IMR-90 (cell line): ENCODE measurements around the gene SIAH1. TPM values are rescaled to one million over a fixed set of nuclear protein-coding genes. Genes with fewer than 3 reads are reported as not detected.

Experiments
- ATAC-seq: fragments of 200-7000 bp; cut with Tn5 transposase; 2 replicates; pipeline ENCODE4 v1.9.1; 2020; ENCODE audit warnings: low read depth, mild to moderate bottlenecking, moderate library complexity
- BruUV-seq: library from RNA; stranded (reverse); fragments of 400-500 nt; replicated peaks from 2 replicates; lab custom pipeline; 2021; lab: Mats Ljungman, UMichigan
- CTCF ChIA-PET: fragments of 300-600 bp; formaldehyde crosslinking; extraction: SDS; loops from one replicate; lab custom pipeline; 2021; ENCODE audit warnings: antibody characterized with exemption; lab: Yijun Ruan, JAX
- POLR2A ChIA-PET: fragments of 300-600 bp; sonication (Branson Sonifier 250); formaldehyde crosslinking; loops from one replicate; lab custom pipeline; 2022; ENCODE audit warnings: antibody characterized with exemption; ENCODE audit not compliant: unreplicated experiment; lab: Charles Lee
- DNase-seq: peaks from one replicate; pipeline ENCODE4 v3.0.0; 2013
- H2AFZ ChIP-seq: replicated peaks from 2 replicates; pipeline ENCODE3; 2013; ENCODE audit warnings: low read length, mild to moderate bottlenecking; ENCODE audit not compliant: poor library complexity
- H2AK5ac ChIP-seq: 2 replicates; pipeline ENCODE4 v1.6.1; 2013; ENCODE audit warnings: low read depth, low read length, inconsistent platforms
- H2AK9ac ChIP-seq: replicated peaks from 2 replicates; pipeline ENCODE3; 2013; ENCODE audit warnings: mild to moderate bottlenecking, low read depth, low read length, moderate library complexity; ENCODE audit not compliant: poor library complexity
- H2BK120ac ChIP-seq: 2 replicates; pipeline ENCODE4 v1.6.1; 2013; ENCODE audit warnings: low read depth, low read length, inconsistent platforms
- H2BK15ac ChIP-seq: 3 replicates; pipeline ENCODE4 v1.6.1; 2013; ENCODE audit warnings: low read depth, low read length, inconsistent platforms
- H2BK20ac ChIP-seq: 2 replicates; pipeline ENCODE4 v1.6.1; 2013; ENCODE audit warnings: low read depth, mild to moderate bottlenecking, inconsistent platforms, low read length, moderate library complexity
- H2BK5ac ChIP-seq: 2 replicates; pipeline ENCODE4 v1.6.1; 2013; ENCODE audit warnings: mild to moderate bottlenecking, low read depth, low read length, inconsistent platforms; ENCODE audit not compliant: poor library complexity, severe bottlenecking
- H3K14ac ChIP-seq: replicated peaks from 2 replicates; pipeline ENCODE4 v1.6.1; 2013; ENCODE audit warnings: low read depth, low read length, inconsistent platforms
- H3K18ac ChIP-seq: 2 replicates; pipeline ENCODE4 v1.6.1; 2013; ENCODE audit warnings: low read depth, low read length, control low read depth
- H3K23ac ChIP-seq: 2 replicates; pipeline ENCODE4 v1.6.1; 2013; ENCODE audit warnings: low read depth, low read length, inconsistent platforms
- H3K27ac ChIP-seq: 2 replicates; pipeline ENCODE4 v1.5.1; 2013; ENCODE audit warnings: mild to moderate bottlenecking, control low read depth, low read length; ENCODE audit not compliant: insufficient read depth
- H3K27me3 ChIP-seq: 2 replicates; pipeline ENCODE4 v1.6.1; 2013; ENCODE audit warnings: low read length; ENCODE audit not compliant: control insufficient read depth, insufficient read depth
- H3K36me3 ChIP-seq: 2 replicates; pipeline ENCODE4 v1.6.1; 2013; ENCODE audit warnings: low read length, mixed read lengths; ENCODE audit not compliant: control insufficient read depth, insufficient read depth
- H3K4ac ChIP-seq: 2 replicates; pipeline ENCODE4 v1.6.1; 2013; ENCODE audit warnings: low read depth, low read length, inconsistent platforms
- H3K4me1 ChIP-seq: 2 replicates; pipeline ENCODE4 v1.6.1; 2013; ENCODE audit warnings: low read length, mixed read lengths; ENCODE audit not compliant: control insufficient read depth, insufficient read depth
- H3K4me2 ChIP-seq: 2 replicates; pipeline ENCODE4 v1.6.1; 2013; ENCODE audit warnings: low read depth, mild to moderate bottlenecking, control low read depth, low read length, moderate library complexity
- H3K4me3 ChIP-seq: 2 replicates; pipeline ENCODE4 v1.5.1; 2013; ENCODE audit warnings: low read depth, mild to moderate bottlenecking, control low read depth, low read length, moderate library complexity; ENCODE audit not compliant: insufficient read depth
- H3K56ac ChIP-seq: 2 replicates; pipeline ENCODE4 v1.6.1; 2013; ENCODE audit warnings: low read length, inconsistent platforms; ENCODE audit not compliant: insufficient read depth; ENCODE audit errors: extremely low read depth
- H3K79me1 ChIP-seq, 2 experiments: 2 replicates each; pipeline ENCODE4 v1.6.1; 2013; ENCODE audit warnings: low read length in 2 of 2, inconsistent platforms in 1 of 2, low read depth in 1 of 2
- H3K9ac ChIP-seq: 2 replicates; pipeline ENCODE4 v1.6.1; 2013; ENCODE audit warnings: low read depth, low read length, control low read depth
- H3K9me1 ChIP-seq: 2 replicates; pipeline ENCODE4 v1.6.1; 2013; ENCODE audit warnings: low read length, inconsistent platforms; ENCODE audit not compliant: insufficient read depth
- H3K9me3 ChIP-seq: 2 replicates; pipeline ENCODE4 v1.6.1; 2013; ENCODE audit warnings: low read length; ENCODE audit not compliant: control insufficient read depth, insufficient read depth
- H4K20me1 ChIP-seq: 2 replicates; pipeline ENCODE4 v1.6.1; 2013; ENCODE audit warnings: low read length, inconsistent platforms; ENCODE audit not compliant: insufficient read depth
- H4K5ac ChIP-seq: 2 replicates; pipeline ENCODE4 v1.6.1; 2013; ENCODE audit warnings: mild to moderate bottlenecking, low read depth, low read length, control low read depth
- H4K8ac ChIP-seq, 2 experiments: 2 replicates each; pipeline ENCODE4 v1.6.1; 2013; ENCODE audit warnings: low read depth in 2 of 2, low read length in 2 of 2, control low read depth in 1 of 2, inconsistent platforms in 1 of 2
- H4K91ac ChIP-seq: 2 replicates; pipeline ENCODE4 v1.6.1; 2013; ENCODE audit warnings: low read depth, low read length, inconsistent platforms; ENCODE audit not compliant: insufficient read depth
- CHD1 ChIP-seq: IDR thresholded peaks from 2 replicates; pipeline ENCODE4 v1.6.1; 2012; ENCODE audit warnings: low read depth, low read length, improper control_type of control experiment
- CTCF ChIP-seq: conservative IDR thresholded peaks from 2 replicates; pipeline ENCODE4 v1.5.1; 2012; ENCODE audit warnings: mild to moderate bottlenecking, low read depth, low read length, improper control_type of control experiment
- MAFK ChIP-seq: IDR thresholded peaks from 2 replicates; pipeline ENCODE4 v1.6.1; 2012; ENCODE audit warnings: low read depth, low read length, improper control_type of control experiment
- MAZ ChIP-seq: IDR thresholded peaks from 2 replicates; pipeline ENCODE4 v1.6.1; 2012; ENCODE audit warnings: low read depth, mild to moderate bottlenecking, low read length, improper control_type of control experiment, moderate library complexity, borderline replicate concordance
- MXI1 ChIP-seq: IDR thresholded peaks from 2 replicates; pipeline ENCODE4 v1.6.1; 2012; ENCODE audit warnings: low read depth, mild to moderate bottlenecking, low read length, moderate library complexity, borderline replicate concordance
- RCOR1 ChIP-seq: IDR thresholded peaks from 2 replicates; pipeline ENCODE4 v1.6.1; 2012; ENCODE audit warnings: mild to moderate bottlenecking, low read length, improper control_type of control experiment; ENCODE audit not compliant: insufficient replicate concordance
- WGBS, 2 experiments: methylation state at CpG; one replicate each; pipeline versions ENCODE4 v1.1.5 to v1.1.7; 2013; ENCODE audit warnings: missing lambda C conversion rate in 2 of 2; ENCODE audit not compliant: insufficient read length in 1 of 2; ENCODE audit errors: extremely low coverage in 2 of 2; 5-methylcytosine and 5-hydroxymethylcytosine counted together
- dilution Hi-C: fragments of 300-500 bp; cut with HindIII; formaldehyde crosslinking; loops from one replicate; pipeline ENCODE4 v1.14.3; 2018; ENCODE audit warnings: low sequenced_read_pairs; ENCODE audit not compliant: unreplicated experiment
- in situ Hi-C: fragments of 300-500 bp; cut with MboI; formaldehyde crosslinking; loops from 3 replicates; pipeline ENCODE4 v1.14.3; 2019; ENCODE audit warnings: low sequenced_read_pairs, inconsistent platforms, mixed read lengths
- intact Hi-C: fragments of 100-400 bp; cut with micrococcal nuclease; formaldehyde crosslinking; loops from 2 replicates; pipeline ENCODE4 v1.10.0; 2022
- polyA plus RNA-seq, 3 experiments: library from polyadenylated mRNA; depleted of rRNA; stranded (reverse); fragments of >200 nt; gene quantifications; 2 replicates each; pipeline ENCODE4 v1.2.3, GENCODE V29; 2012; ENCODE audit warnings: low replicate concordance in 1 of 3
- total RNA-seq: library from RNA; depleted of rRNA; stranded (reverse); fragments of >200 nt; gene quantifications from 2 replicates; pipeline ENCODE4 v1.2.3, GENCODE V29; 2012
- TF ChIP-seq, protein P1 (sequence below): fragments of 150-350 bp; IDR thresholded peaks from 2 replicates; pipeline ENCODE4 v1.6.1; 2017; ENCODE audit warnings: mild to moderate bottlenecking, antibody characterized with exemption, low read length, low read depth

Gene SIAH1
- total and polyA plus RNA-seq, 2 of the 4 experiments (the other 2 are of a cell fraction): 10.3 to 17.7 TPM

DNA sequence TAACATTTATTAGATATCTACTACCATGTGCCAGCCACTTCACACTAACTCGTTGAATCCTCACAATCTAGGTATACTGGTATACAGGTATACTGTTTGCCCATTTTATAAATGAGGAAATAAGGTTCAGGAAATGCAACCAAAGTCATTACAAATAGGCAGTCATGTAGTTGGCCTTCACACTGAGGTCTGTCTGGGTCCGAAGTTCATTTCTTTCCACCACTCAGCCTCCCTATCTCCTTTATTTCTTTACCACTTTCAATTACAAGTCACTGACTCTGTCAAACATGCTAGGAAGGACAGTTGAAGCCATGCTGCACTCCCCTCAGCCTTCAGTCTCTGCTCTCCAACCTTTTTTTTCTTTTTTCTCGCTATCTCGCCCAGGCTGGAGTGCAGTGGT is 20.7 kb upstream of the SIAH1 start:
- WGBS, 2 experiments: 76% methylated on average over 2 of the region's 4 CpGs; no CpG with 5 or more reads in 1 of the 2 experiments
- in situ Hi-C loops: no loop called here
- ATAC-seq: no peak

More for the DNA sequence above, 20.7 kb upstream of the SIAH1 start:
- no peak overlapping the region for H2BK15ac ChIP-seq
- H4K8ac ChIP-seq: no peak overlapping the region
- dilution Hi-C loops: no loop called here
- H2AK9ac ChIP-seq: no peak overlapping the region
- H2BK5ac ChIP-seq: no peak overlapping the region
- H3K14ac ChIP-seq: no peak overlapping the region
- H3K56ac ChIP-seq: no peak overlapping the region
- H3K23ac ChIP-seq: no peak overlapping the region
- H2AFZ ChIP-seq: no peak overlapping the region
- no peaks in the 10 kb centered on the region for H3K9me3 ChIP-seq
- no peaks in the 10 kb centered on the region for H3K79me1 ChIP-seq
- peaks cover 7% of the 10 kb centered on the region; the same call in 1 of the 2 replicates for H3K9me1 ChIP-seq
- H3K27me3 ChIP-seq: no peaks in the 10 kb centered on the region
- ChIA-PET POLR2A (no interaction called here), CTCF (no interaction called here)
- no peak overlapping the region for H3K4me2 ChIP-seq
- no peak overlapping the region for H3K18ac ChIP-seq
- H2AK5ac ChIP-seq: no peak overlapping the region
- no peak overlapping the region for H3K4ac ChIP-seq
- H3K4me1 ChIP-seq: peaks cover 12% of the 10 kb centered on the region
- no peaks in the 10 kb centered on the region for H4K20me1 ChIP-seq
- H3K9ac ChIP-seq: no peak overlapping the region
- no peak overlapping the region for H2BK120ac ChIP-seq
- H4K91ac ChIP-seq: no peak overlapping the region; the same call in 1 of the 2 replicates
- no peak overlapping the region for H4K5ac ChIP-seq
- intact Hi-C loops: no loop called here
- no peak for DNase-seq
- no peak for TF ChIP-seq MAFK
- no peak for TF ChIP-seq MXI1
- no peak for TF ChIP-seq RCOR1
- no peak for TF ChIP-seq MAZ
- no peak for TF ChIP-seq CHD1
- TF ChIP-seq CTCF: no peak
- TF ChIP-seq, protein P1, sequence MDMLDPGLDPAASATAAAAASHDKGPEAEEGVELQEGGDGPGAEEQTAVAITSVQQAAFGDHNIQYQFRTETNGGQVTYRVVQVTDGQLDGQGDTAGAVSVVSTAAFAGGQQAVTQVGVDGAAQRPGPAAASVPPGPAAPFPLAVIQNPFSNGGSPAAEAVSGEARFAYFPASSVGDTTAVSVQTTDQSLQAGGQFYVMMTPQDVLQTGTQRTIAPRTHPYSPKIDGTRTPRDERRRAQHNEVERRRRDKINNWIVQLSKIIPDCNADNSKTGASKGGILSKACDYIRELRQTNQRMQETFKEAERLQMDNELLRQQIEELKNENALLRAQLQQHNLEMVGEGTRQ: no peak
- H3K36me3 ChIP-seq: no peaks in the 10 kb centered on the region
- H2BK20ac ChIP-seq: no peak overlapping the region
- BruUV-seq: no TSS peak
- no peak overlapping the region for H3K27ac ChIP-seq
- H3K4me3 ChIP-seq: no peak overlapping the region
